Activated CD4-positive, alpha-beta T cell treated with anti-CD3 and anti-CD28 coated beads, Interleukin-2, amount 50 U/mL, for 4 hours (primary cell): ENCODE data around the gene PPM1E.
A peak's percentile ranks its signal among the peaks of the same experiment; 100 is the strongest.
"Not testable (repeated sequence)": the region's sequence is repeated elsewhere in the genome, so short reads cannot be mapped to it uniquely, and the experiment has no call there.

Experiments
- DNase-seq, 2 experiments: peaks; one replicate each; pipeline ENCODE4 v3.0.0-alpha.2; 2020

PPM1E gene

DNA sequence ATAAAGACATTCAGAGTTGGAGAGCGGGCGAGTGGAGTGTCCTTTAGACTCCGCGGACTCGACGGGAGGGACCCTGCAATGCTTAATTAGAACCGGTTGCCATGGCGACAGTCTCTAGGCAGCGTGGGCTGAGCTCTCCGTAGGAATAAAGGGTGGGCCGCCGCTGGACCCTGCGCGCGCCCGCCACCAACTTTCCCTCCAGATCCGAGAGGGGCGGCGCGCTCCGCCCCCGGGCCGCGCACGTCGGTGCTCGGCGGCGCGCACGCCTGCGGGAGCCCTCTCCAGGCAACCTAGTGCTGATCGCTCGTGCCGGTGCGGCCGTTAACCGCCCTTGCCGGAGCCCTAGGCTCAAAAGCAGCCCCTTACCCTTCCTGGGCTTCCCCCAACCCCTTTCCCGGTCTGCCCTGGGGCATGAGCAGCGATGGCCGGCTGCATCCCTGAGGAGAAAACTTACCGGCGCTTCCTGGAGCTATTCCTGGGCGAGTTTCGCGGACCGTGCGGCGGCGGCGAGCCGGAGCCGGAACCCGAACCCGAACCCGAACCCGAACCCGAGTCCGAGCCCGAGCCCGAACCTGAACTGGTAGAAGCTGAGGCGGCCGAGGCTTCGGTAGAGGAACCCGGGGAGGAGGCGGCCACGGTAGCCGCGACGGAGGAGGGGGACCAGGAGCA, at the start of gene PPM1E:
PPM1E (plus strand) TSS at position 278 of the 669 bp plus-strand sequence.
- DNase-seq = peak; percentile 6 to 15

DNA sequence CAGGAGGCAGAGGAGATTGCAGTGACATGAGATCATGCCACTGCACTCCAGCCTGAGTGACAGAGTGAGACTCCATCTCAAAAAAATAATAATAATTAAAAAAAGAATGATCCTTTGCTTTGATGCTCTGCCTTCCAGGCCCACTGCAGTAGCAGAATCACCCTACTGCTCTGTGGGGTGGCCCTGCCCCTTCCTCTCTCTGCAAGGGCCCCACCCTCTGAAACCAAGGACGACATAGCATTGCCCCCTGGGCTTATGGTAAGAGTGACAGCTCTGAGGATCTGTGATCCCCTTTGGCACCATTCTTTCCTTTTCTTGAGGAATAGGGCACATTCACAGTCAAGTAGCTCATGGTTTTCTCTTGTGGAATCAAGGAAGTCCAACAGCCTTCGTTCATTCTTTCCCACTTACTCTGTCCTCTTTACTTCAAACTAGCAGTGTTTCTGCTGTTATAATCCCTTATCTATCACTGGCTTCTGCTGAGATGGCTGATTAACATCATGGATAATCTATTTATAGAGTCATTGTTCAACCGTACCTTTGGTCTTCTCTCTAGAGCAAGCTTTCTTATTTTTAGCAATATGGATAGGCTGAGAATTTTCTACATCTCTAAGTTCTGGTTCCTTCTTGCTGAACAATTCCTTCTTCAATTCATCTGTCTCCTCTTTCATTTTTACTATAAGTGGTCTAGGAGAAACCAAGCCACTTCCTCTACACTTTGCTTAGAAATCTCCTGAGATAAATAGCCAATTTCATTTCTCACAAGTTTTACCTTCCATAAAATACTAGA, 49.1 kb upstream of the PPM1E start:
- no peak for DNase-seq

DNA sequence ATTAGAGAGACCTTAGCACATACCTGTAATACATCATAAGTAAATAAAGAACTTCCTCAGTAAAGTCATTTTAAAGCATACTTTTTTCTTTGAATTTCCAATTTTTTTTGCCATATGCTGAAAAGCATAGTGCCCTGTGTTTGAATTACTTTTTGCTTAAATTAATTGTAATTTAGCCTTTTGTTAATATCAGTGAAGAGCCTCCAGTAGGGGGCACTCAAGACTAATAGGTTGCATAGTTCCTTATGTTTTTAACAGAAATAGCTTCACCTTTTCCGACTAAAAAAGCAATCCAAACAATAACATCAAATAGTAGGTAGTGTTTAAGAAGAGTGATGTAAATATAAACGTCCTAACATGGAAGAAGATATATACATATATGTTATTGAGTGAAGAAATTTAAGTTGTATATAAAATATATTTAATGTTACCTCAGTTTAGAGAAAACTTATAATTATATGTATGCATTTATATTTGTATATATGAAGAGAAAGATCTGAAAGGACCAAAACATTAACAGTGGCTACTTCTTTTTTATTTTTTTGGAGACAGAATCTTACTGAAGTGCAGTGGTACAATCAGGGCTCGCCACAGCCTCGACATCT, 44.6 kb upstream of the PPM1E start:
- peak; percentile 14 to 32 for DNase-seq

GRCh38 chr17:58722274-58722673, 33.4 kb upstream of the PPM1E start:
- DNase-seq = no peak

GRCh38 chr17:58722696-58723095, 33.0 kb upstream of the PPM1E start:
- DNase-seq = no peak

DNA sequence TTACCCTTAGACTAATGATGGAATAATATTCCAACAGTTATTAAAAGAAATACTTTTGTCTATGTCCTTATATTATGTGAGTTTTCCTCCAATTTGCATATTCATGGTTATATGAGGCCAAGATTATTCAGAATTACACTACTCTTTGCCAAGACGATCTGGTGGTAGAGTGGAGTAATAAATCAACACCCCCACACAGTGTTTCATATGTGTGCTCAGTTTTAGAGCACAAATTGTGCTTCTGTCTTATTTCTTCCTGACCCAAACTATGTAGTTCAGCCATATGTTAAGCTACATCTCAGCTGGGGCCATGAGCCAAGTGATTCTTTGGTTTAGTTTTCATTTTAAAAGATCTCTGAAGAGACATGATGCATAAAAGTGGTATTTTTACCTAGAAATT, 26.9 kb upstream of the PPM1E start:
- no peak for DNase-seq

GRCh38 chr17:58730937-58731336, 24.7 kb upstream of the PPM1E start:
- DNase-seq = no peak

DNA sequence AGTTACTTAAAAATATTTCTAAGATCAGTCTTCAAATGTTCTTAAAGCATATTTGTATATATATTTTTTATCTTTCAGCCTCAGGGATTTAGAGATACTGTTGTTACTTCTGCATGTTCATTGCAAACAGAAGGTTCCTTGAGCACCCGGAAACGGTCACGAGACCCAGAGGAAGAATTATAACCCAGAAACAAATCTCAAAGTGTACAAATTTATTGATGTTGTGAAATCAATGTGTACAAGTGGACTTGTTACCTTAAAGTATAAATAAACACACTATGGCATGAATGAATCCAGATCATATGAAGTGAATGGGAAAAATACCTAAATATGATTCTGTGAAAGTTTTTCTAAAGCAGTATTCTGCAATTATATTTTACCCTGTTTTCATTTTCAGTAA, 21.6 kb upstream of the PPM1E start:
- no peak for DNase-seq

DNA sequence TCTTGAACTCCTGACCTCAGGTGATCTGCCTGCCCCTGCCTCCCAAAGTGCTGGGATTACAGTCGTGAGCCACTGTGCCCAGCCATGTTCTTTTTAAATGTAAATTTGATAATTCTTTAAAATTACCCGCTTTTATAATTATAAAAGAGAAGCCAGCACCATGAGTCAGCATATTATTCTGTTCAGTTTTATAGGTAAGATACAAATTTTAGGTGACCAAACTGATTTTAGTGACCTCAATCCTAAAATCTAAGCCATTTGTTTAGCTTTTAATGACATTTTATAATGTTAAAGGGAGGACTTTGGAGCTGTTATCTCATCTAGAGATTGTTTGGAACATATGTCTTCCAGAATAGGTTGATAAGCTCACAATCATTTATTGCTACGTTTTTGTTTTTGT, 20.8 kb upstream of the PPM1E start:
- DNase-seq = no peak

DNA sequence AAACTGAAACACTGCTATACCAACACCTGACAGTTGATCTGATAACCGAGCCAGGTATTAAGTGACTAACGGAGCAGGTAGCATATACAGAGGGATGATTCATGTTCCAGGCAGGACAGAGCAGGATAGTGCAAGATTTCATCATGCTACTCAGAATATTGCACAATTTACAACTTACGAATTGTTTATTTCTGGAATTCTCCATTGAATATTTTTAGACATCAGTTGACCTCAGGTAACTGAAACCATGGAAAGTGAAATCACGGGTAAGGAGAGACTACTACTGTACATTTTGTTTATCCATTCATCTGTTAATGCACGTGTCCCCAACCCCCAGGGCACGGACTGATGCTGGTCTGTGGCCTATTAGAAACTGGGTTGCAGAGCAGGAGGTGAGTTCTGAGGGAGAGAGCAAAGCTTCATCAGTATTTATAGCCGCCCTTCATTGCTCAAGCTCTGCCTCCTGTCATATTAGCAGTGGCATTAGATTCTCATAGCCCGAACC, 14.5 kb upstream of the PPM1E start:
- DNase-seq = no peak

DNA sequence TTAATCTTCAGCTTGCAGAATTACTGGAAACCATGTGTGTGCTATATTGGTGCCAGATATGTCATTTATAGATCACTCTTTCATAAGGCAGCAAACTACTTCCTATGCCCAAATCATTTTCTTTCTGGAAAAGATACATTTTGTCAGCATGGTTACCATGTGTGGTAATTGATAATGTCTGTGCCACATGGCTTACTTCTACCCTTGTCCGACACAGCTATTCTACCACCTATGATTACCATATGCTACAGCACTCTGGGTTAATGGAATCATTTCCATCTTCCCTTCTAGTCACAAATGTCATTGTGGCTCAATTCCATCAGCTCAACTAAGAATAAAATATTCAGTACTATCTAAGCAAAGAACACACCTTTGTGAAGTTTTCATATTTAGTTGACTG, 8.0 kb upstream of the PPM1E start:
- DNase-seq = no peak

- DNase-seq = not testable (repeated sequence)
Observed at GRCh38 chr17:58749627-58750026, 6.0 kb upstream of the PPM1E start.

DNA sequence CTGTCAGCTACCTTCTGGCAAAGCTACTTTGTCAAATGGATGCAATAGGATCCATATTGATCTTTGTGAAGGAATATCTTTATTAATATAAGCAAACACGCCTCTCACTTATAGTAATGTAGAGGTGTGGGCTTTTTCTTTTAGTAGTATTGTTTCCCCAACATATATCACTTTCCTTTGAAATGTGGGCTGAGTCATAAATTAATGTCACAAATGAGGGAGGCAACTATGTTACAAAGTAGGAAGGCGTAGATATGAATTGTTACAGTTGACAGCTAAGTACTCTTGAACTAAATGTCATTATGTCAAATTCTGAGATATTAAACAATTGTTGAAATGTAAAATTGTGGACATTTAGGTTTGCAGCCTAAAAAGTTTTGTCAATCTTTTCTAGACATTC, 2.6 kb upstream of the PPM1E start:
- no peak for DNase-seq

DNA sequence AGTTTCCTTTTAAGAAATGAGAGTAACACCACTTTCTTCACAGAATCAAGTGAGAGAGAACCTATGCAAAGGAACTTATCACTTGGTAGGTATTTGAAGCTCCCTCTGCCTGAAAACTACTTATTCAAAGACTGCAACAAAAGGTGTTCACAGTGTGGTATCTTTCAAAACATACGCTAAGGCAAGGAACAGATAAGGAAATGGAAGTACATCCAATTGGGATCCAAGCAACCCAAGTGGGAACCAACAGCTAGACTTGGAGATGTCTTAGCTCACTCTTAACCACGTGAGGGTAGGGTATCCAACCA, 431 bp upstream of the PPM1E start:
- no peak for DNase-seq

GRCh38 chr17:58756246-58757161, 850 bp downstream of the PPM1E start:
- DNase-seq = peak in 1 of 2 experiments; percentile 1

DNA sequence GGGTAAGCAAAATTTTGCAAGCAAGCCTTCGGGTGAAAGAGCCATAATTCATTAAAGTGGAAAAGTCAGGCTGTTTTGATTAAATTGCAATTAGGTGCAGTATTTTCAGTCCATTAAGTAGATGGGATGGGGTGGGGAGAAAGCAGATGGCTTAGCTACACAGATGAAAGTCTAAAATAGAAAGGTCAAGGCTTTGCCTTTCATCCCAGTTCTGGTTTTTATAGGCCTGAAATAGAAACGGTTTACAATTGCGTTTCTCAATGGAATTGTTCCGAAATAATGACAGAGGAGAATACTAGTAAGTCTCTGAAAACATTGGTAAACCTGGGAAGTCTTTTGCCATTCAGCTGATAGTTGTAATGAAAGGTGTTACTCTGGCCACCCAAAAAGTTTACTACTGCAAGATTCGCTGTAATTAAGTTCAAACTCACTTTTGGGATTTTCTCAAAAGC, 1.5 kb downstream of the PPM1E start:
- DNase-seq = no peak

GRCh38 chr17:58758890-58759289, 3.2 kb downstream of the PPM1E start:
- no peak for DNase-seq

DNA sequence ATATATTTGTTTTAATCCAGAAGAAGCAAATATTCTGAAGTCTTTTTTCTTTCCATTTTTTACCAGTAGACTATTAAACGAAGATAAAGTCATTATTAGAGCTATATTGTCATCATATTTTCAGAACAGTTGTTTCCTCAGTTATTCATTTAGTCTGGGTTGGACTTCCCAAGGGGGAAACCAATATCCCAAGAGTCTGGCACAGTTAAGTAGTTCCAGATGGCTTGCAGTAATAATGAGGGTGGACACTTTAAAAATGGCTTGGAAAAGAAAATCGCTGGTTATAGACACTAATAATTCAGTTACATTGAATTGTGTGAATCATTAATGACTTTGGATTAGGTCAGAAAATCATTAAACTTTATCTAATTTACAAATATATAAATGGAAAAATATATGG, 3.9 kb downstream of the PPM1E start:
- no peak for DNase-seq

DNA sequence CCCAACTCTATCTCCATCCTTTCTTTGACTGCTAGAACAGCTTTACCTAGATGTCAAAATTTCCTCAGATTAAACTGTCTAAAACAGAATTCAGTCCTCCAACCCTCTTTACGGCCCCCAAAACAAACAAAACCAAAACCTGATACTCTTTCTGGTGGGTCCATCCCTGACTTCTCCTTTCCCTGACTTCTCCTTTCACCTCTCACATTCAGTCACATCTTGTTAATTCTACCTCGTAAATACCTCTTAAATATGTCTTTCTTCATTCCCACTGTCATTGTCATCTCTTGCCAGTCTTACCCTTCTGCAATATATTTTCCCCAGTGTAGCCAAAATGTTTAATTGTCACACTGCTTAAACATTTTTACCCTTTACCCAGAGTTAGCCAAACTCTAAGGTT, 4.6 kb downstream of the PPM1E start:
- no peak for DNase-seq

DNA sequence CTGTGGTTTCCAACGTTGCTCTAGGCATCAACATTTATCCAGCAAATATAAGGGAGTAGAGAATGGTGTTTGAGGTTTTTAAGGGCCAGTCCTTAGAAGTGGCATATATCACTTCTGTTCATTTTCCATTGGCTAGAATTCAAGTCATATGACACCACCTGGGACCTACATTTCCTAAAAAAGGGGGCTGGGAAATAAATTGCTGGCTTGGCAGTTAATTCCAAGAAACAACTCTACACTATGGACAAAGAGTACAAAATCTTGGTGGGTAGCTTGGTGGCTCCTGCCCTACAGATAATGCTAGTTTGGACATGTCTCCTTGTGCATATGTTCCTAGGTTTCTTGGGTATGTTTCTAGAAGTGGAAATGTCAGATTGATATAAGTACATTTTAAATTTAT, 7.6 kb downstream of the PPM1E start:
- no peak for DNase-seq

DNA sequence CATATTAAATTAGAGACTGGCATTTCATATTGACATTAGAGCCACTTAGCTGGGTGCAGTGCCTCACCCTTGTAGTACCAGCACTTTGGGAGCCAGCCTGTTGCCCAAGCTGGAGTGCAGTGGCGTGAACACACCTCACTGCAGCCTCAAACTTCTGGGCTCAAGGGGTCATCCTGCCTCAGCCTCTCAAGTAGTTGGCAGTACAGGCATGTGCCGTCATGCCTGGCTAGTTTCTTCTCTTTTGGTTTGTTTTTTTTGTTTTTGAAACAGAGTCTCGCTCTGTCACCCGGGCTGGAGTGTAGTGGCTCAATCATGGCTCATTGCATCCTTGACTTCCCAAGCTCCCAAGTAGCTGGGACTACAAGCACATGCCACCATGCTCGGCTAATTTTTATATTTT, 8.7 kb downstream of the PPM1E start:
- no peak for DNase-seq

- not testable (repeated sequence) for DNase-seq
Observed at GRCh38 chr17:58778482-58778881, 22.8 kb downstream of the PPM1E start.

- DNase-seq = no peak
Observed at GRCh38 chr17:58779446-58779845, 23.8 kb downstream of the PPM1E start.
